H7 (cell line): Measurements from ENCODE around the gene UROD. TPM values are rescaled to one million over a fixed set of nuclear protein-coding genes. Genes with fewer than 3 reads are reported as not detected.
"Not testable (repeated sequence)": the region's sequence is repeated elsewhere in the genome, so short reads cannot be mapped to it uniquely, and the experiment has no call there.

Experiments
- DNase-seq: peaks from one replicate; pipeline ENCODE4 v3.0.0; 2012
- H3K27me3 ChIP-seq: 2 replicates; pipeline ENCODE4 v1.6.0; 2011; ENCODE audit warnings: mild to moderate bottlenecking, low read length; ENCODE audit not compliant: control insufficient read depth, insufficient read depth
- H3K36me3 ChIP-seq: replicated peaks from 2 replicates; pipeline ENCODE4 v1.5.1; 2011; ENCODE audit warnings: low read length; ENCODE audit not compliant: control insufficient read depth, insufficient read depth
- H3K4me3 ChIP-seq: 2 replicates; pipeline ENCODE4 v1.5.1; 2011; ENCODE audit warnings: low read depth, mild to moderate bottlenecking, control low read depth, low read length, moderate library complexity; ENCODE audit not compliant: insufficient read depth
- total RNA-seq: library from RNA; depleted of rRNA; stranded (reverse); fragments of >200 nt; shearing (Covaris generic); gene quantifications from 2 replicates; pipeline ENCODE4 v1.2.3, GENCODE V29; 2014; rRNA removed

The UROD gene
- total RNA-seq, result 257 and 408 TPM in 2 replicates

- DNase-seq, result peak; percentile 92
- H3K27me3 ChIP-seq, result peaks cover 10% of the 10 kb centered on the region; the same call in 1 of the 2 replicates
- peaks cover 11% of the 10 kb centered on the region for H3K36me3 ChIP-seq
- peak within 1 kb of the TSS; percentile 91 for H3K4me3 ChIP-seq
These were observed at the start of gene UROD for GRCh38 chr1:45011837-45012638. UROD (plus strand) TSS chr1:45012254; CDS start chr1:45012266, 12 bp downstream.

GRCh38 chr1:44962729-44963128 lies 49.3 kb upstream of the UROD start:
- Histone ChIP-seq H3K36me3 (no peaks in the 10 kb centered on the region), H3K27me3 (no peaks in the 10 kb centered on the region), H3K4me3 (no peak overlapping the region)
- no peak for DNase-seq

- no peaks in the 10 kb centered on the region for H3K36me3 ChIP-seq
- DNase-seq, result no peak
- no peaks in the 10 kb centered on the region for H3K27me3 ChIP-seq
- H3K4me3 ChIP-seq, result no peak overlapping the region
These were observed 47.7 kb upstream of the UROD start for GRCh38 chr1:44964396-44964795.

GRCh38 chr1:44970317-44970716 lies 41.7 kb upstream of the UROD start:
- no peak for DNase-seq

GRCh38 chr1:44973645-44974044 lies 38.4 kb upstream of the UROD start:
- DNase-seq, result no peak
- Histone ChIP-seq H3K36me3 (peaks cover 3% of the 10 kb centered on the region; the same call in 1 of the 2 replicates), H3K27me3 (no peaks in the 10 kb centered on the region), H3K4me3 (no peak overlapping the region)

More at GRCh38 chr1:44970317-44970716, 41.7 kb upstream of the UROD start:
- H3K4me3 ChIP-seq, result no peak overlapping the region
- peaks cover 2% of the 10 kb centered on the region; the same call in 1 of the 2 replicates for H3K36me3 ChIP-seq
- H3K27me3 ChIP-seq, result no peaks in the 10 kb centered on the region

GRCh38 chr1:44976252-44976651 lies 35.8 kb upstream of the UROD start:
- DNase-seq, result no peak
- Histone ChIP-seq H3K36me3 (peaks cover 4% of the 10 kb centered on the region), H3K4me3 (no peak overlapping the region), H3K27me3 (no peaks in the 10 kb centered on the region)

- H3K36me3 ChIP-seq, H3K4me3 ChIP-seq, DNase-seq, H3K27me3 ChIP-seq: not testable (repeated sequence)
These were observed 34.7 kb upstream of the UROD start for GRCh38 chr1:44977372-44977771.

GRCh38 chr1:44985747-44986359 lies 26.2 kb upstream of the UROD start:
- peak; percentile 16 for DNase-seq

GRCh38 chr1:44988531-44989156 lies 23.4 kb upstream of the UROD start:
- DNase-seq, result no peak
- H3K27me3 ChIP-seq, result no peaks in the 10 kb centered on the region
- H3K36me3 ChIP-seq, result no peaks in the 10 kb centered on the region
- no peak overlapping the region for H3K4me3 ChIP-seq

More at GRCh38 chr1:44985747-44986359, 26.2 kb upstream of the UROD start:
- H3K36me3 ChIP-seq, result peaks cover under 1% of the 10 kb centered on the region; the same call in 1 of the 2 replicates
- H3K4me3 ChIP-seq, result peak overlapping the region; percentile 98
- no peaks in the 10 kb centered on the region for H3K27me3 ChIP-seq

GRCh38 chr1:44994309-44994898 lies 17.6 kb upstream of the UROD start:
- H3K27me3 ChIP-seq, result no peaks in the 10 kb centered on the region
- H3K4me3 ChIP-seq, result no peak overlapping the region
- H3K36me3 ChIP-seq, result no peaks in the 10 kb centered on the region
- DNase-seq, result no peak

- no peak for DNase-seq
- Histone ChIP-seq H3K27me3 (no peaks in the 10 kb centered on the region), H3K36me3 (no peaks in the 10 kb centered on the region), H3K4me3 (no peak overlapping the region)
These were observed 16.4 kb upstream of the UROD start for GRCh38 chr1:44995467-44996238.

- no peaks in the 10 kb centered on the region for H3K27me3 ChIP-seq
- H3K36me3 ChIP-seq, result peaks cover 4% of the 10 kb centered on the region
- no peak overlapping the region for H3K4me3 ChIP-seq
- no peak for DNase-seq
These were observed 12.8 kb upstream of the UROD start for GRCh38 chr1:44999232-44999631.

GRCh38 chr1:45001011-45001481 lies 11.0 kb upstream of the UROD start:
- Histone ChIP-seq H3K4me3 (no peak overlapping the region), H3K36me3 (peaks cover 11% of the 10 kb centered on the region), H3K27me3 (no peaks in the 10 kb centered on the region)
- peak; percentile 39 for DNase-seq

GRCh38 chr1:45001576-45001975 lies 10.5 kb upstream of the UROD start:
- not testable (repeated sequence) for H3K4me3 ChIP-seq, DNase-seq, H3K27me3 ChIP-seq
- H3K36me3 ChIP-seq, result peaks cover 11% of the 10 kb centered on the region
